GM12891 (cell line): Measurements from ENCODE around the gene OLA1.

Experiments used
- PAX5 ChIP-seq: IDR thresholded peaks from 2 replicates; pipeline ENCODE4 v1.6.1; 2011; ENCODE audit warnings: low read length, moderate library complexity, mild to moderate bottlenecking; ENCODE audit not compliant: insufficient read depth, severe bottlenecking
- POLR2A ChIP-seq: IDR thresholded peaks from 2 replicates; pipeline ENCODE4 v1.6.1; 2011; ENCODE audit warnings: low read depth, low read length, control low read depth
- POLR2AphosphoS5 ChIP-seq: IDR thresholded peaks from 2 replicates; pipeline ENCODE4 v1.6.1; 2011; ENCODE audit warnings: low read depth, low read length, control low read depth
- POU2F2 ChIP-seq: IDR thresholded peaks from 2 replicates; pipeline ENCODE4 v1.6.1; 2011; ENCODE audit warnings: low read depth, mild to moderate bottlenecking, control low read depth, low read length, moderate library complexity
- SPI1 ChIP-seq: IDR thresholded peaks from 2 replicates; pipeline ENCODE4 v1.6.1; 2011; ENCODE audit warnings: low read depth, low read length, control low read depth
- TAF1 ChIP-seq: IDR thresholded peaks from 2 replicates; pipeline ENCODE4 v1.6.1; 2011; ENCODE audit warnings: low read depth, low read length, control low read depth

GRCh38 chr2:174058026-174058425 lies 190.3 kb downstream of the OLA1 start:
- TF ChIP-seq TAF1 (no peak), POLR2A (no peak), POLR2AphosphoS5 (no peak), SPI1 (no peak), PAX5 (no peak), POU2F2 (no peak)
